ES-I3 (cell line): ENCODE measurements around the gene ARHGEF19.
"Not testable (repeated sequence)": the region's sequence is repeated elsewhere in the genome, so short reads cannot be mapped to it uniquely, and the experiment has no call there.

Experiments used
- H3K36me3 ChIP-seq: 2 replicates; pipeline ENCODE4 v1.6.1; 2013; ENCODE audit warnings: mild to moderate bottlenecking, low read length, control low read depth, moderate library complexity; ENCODE audit not compliant: insufficient read depth
- H3K4me1 ChIP-seq: 2 replicates; pipeline ENCODE4 v1.6.1; 2013; ENCODE audit warnings: mild to moderate bottlenecking, control low read depth, low read length; ENCODE audit not compliant: insufficient read depth
- H3K9ac ChIP-seq: 2 replicates; pipeline ENCODE4 v1.6.1; 2013; ENCODE audit warnings: low read depth, mild to moderate bottlenecking, low read length, moderate library complexity
- H3K9me3 ChIP-seq: 2 replicates; pipeline ENCODE4 v1.6.1; 2013; ENCODE audit warnings: mild to moderate bottlenecking, low read length, moderate library complexity; ENCODE audit not compliant: control insufficient read depth, insufficient read depth

ARHGEF19 gene

GRCh38 chr1:16248603-16249516, 36.4 kb upstream of the ARHGEF19 start:
- no peaks in the 10 kb centered on the region for H3K4me1 ChIP-seq
- no peaks in the 10 kb centered on the region for H3K9me3 ChIP-seq
- H3K36me3 ChIP-seq: peaks cover 3% of the 10 kb centered on the region; the same call in 1 of the 2 replicates
- no peak overlapping the region for H3K9ac ChIP-seq

GRCh38 chr1:16248007-16248436, 35.6 kb upstream of the ARHGEF19 start:
- Histone ChIP-seq H3K9ac (no peak overlapping the region), H3K9me3 (no peaks in the 10 kb centered on the region), H3K4me1 (no peaks in the 10 kb centered on the region), H3K36me3 (no peaks in the 10 kb centered on the region)

GRCh38 chr1:16247441-16247840, 35.0 kb upstream of the ARHGEF19 start:
- Histone ChIP-seq H3K36me3 (no peaks in the 10 kb centered on the region), H3K9me3 (no peaks in the 10 kb centered on the region), H3K4me1 (no peaks in the 10 kb centered on the region), H3K9ac (no peak overlapping the region)

GRCh38 chr1:16246961-16247360, 34.5 kb upstream of the ARHGEF19 start:
- H3K36me3 ChIP-seq: no peaks in the 10 kb centered on the region
- H3K9ac ChIP-seq: no peak overlapping the region
- H3K9me3 ChIP-seq: no peaks in the 10 kb centered on the region
- H3K4me1 ChIP-seq: no peaks in the 10 kb centered on the region

GRCh38 chr1:16246239-16246638, 33.8 kb upstream of the ARHGEF19 start:
- H3K4me1 ChIP-seq, H3K9ac ChIP-seq, H3K9me3 ChIP-seq, H3K36me3 ChIP-seq: not testable (repeated sequence)

GRCh38 chr1:16245476-16246196, 33.2 kb upstream of the ARHGEF19 start:
- Histone ChIP-seq H3K9ac (no peak overlapping the region), H3K36me3 (no peaks in the 10 kb centered on the region), H3K4me1 (no peaks in the 10 kb centered on the region), H3K9me3 (no peaks in the 10 kb centered on the region)

GRCh38 chr1:16244650-16245285, 32.3 kb upstream of the ARHGEF19 start:
- Histone ChIP-seq H3K9ac (no peak overlapping the region), H3K36me3 (no peaks in the 10 kb centered on the region), H3K9me3 (no peaks in the 10 kb centered on the region), H3K4me1 (no peaks in the 10 kb centered on the region)

- Histone ChIP-seq H3K9ac (no peak overlapping the region), H3K36me3 (no peaks in the 10 kb centered on the region), H3K9me3 (no peaks in the 10 kb centered on the region), H3K4me1 (no peaks in the 10 kb centered on the region)
Observed at GRCh38 chr1:16243936-16244649, 31.6 kb upstream of the ARHGEF19 start.

DNA sequence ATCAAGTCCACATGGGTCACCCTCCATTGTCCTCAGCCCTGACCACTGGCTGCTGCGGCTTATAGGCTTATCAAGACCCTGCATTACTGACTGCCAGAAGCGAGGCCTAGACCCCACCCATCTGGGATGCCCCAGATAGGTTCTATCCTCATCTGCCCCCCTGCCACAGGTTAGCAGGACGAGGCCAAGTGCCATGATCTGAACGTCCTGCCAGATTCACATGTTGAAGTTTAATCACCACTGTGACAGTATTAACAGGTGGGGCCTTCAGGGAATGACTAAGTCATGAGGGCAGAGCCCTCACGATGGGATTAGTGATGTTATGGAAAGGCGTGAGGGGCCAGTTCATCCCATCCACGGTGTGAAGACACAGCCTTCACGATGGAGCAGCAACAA, 30.8 kb upstream of the ARHGEF19 start:
- H3K36me3 ChIP-seq: no peaks in the 10 kb centered on the region
- no peaks in the 10 kb centered on the region for H3K4me1 ChIP-seq
- no peaks in the 10 kb centered on the region for H3K9me3 ChIP-seq
- H3K9ac ChIP-seq: no peak overlapping the region

DNA sequence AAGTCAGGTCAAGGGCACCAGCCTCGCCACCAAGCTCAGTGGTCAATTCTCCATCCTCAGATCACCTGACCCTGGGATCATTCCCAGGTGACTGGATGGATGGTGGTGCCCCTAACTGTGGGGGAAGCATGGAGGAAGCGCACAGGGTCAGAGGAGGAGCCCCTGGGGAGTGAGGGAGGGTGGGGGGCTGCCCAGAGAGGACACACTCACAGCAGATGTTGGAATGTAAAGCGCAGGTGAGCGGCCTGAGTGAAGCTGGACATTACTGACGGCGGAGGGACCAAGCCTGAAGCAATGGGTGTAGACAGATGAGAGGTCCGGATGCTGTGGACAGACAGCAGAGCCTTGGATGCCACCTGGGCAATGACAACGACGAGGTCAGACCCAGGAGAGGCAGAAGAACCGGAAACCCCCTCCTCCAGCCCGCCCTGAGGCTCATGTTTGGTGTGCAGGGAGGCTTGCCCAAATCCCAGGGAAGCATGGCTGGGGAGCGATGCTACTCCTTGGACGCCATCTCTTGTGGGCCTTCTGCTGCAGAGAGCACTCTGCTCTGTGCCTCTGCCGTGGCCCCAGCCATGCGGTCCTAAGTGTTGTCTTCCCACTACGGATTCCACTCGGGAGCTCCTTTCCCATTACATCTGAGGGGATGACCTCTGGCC, 30.2 kb upstream of the ARHGEF19 start:
- Histone ChIP-seq H3K9me3 (no peaks in the 10 kb centered on the region), H3K9ac (no peak overlapping the region), H3K36me3 (no peaks in the 10 kb centered on the region), H3K4me1 (peaks cover under 1% of the 10 kb centered on the region; the same call in 1 of the 2 replicates)

GRCh38 chr1:16241221-16241708, 28.8 kb upstream of the ARHGEF19 start:
- no peaks in the 10 kb centered on the region for H3K9me3 ChIP-seq
- H3K4me1 ChIP-seq: peaks cover 6% of the 10 kb centered on the region; the same call in 1 of the 2 replicates
- H3K9ac ChIP-seq: no peak overlapping the region
- H3K36me3 ChIP-seq: no peaks in the 10 kb centered on the region

DNA sequence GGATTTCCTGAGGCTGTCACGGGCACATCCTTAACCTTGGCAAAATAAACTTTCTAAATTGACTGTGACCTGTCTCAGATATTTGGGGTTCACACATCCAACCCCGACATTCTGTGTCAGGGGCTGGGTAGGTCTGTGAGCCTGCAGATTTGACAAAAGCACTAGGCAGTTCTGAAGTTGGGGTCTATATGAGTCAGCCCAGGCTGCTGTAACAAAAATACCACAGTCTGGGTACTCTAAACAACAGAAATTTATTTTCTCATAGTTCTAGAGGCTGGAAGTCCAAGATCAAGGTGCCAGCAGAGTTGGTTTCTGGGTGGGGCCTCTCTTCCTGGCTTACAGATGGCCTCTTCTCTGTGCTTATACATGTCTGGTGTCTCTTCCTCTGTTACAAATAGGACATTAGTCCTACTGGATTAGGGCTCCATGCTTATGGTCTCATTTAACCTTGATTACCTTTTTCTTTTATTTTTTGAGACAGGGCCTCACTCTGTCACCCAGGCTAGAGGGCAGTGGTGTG, 27.6 kb upstream of the ARHGEF19 start:
- H3K36me3 ChIP-seq: no peaks in the 10 kb centered on the region
- peaks cover 11% of the 10 kb centered on the region; the same call in 1 of the 2 replicates for H3K4me1 ChIP-seq
- no peak overlapping the region for H3K9ac ChIP-seq
- no peaks in the 10 kb centered on the region for H3K9me3 ChIP-seq

DNA sequence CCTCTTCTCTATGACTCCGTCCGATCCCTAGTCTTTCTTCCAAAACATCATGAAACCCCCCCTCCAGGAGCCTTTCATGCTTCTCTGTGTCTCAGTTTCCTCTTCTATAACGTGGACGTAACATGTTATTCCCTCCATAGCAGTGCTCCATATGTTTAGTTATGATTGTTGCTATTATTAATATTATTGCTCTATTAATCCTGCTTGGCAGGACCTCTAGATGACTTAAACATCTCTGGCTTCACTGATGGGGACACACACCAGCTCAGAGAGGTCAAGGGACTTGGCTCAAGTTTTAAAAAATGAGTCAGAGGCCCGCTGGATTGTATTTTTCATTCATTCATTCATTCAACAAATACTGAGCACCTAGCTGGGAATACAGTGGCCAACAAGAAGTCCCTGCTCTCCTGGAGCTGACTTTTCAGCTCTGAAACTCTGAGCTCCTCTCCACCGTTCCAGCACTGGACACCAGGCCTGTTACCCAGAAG, 24.9 kb upstream of the ARHGEF19 start:
- Histone ChIP-seq H3K4me1 (peaks cover 11% of the 10 kb centered on the region; the same call in 1 of the 2 replicates), H3K36me3 (no peaks in the 10 kb centered on the region), H3K9ac (peak overlapping the region; percentile 83; the same call in 1 of the 2 replicates), H3K9me3 (no peaks in the 10 kb centered on the region)
